ENCODE results near the gene WAPL.
"Not testable (repeated sequence)": the region's sequence is repeated elsewhere in the genome, so short reads cannot be mapped to it uniquely, and the experiment has no call there.

The WAPL gene

GRCh38 chr10:86409183-86409582 is 112.4 kb downstream of the WAPL start:
- no peak for DNase-seq

- no peak for DNase-seq
Observed at GRCh38 chr10:86403183-86403797, 118.3 kb downstream of the WAPL start.

GRCh38 chr10:86402283-86402941 is 119.2 kb downstream of the WAPL start:
- DNase-seq = no peak

- no peak for DNase-seq
Observed at GRCh38 chr10:86401588-86402282, 119.9 kb downstream of the WAPL start.

GRCh38 chr10:86400705-86401587 is 120.6 kb downstream of the WAPL start:
- DNase-seq = no peak

- peak; percentile 80 for DNase-seq
Observed at GRCh38 chr10:86399879-86400704, 121.5 kb downstream of the WAPL start.

GRCh38 chr10:86399514-86399878 is 122.1 kb downstream of the WAPL start:
- no peak for DNase-seq

- no peak for DNase-seq
Observed at GRCh38 chr10:86397120-86397519, 124.5 kb downstream of the WAPL start.

- no peak for DNase-seq
Observed at GRCh38 chr10:86393862-86394455, 127.6 kb downstream of the WAPL start.

GRCh38 chr10:86393362-86393761 is 128.2 kb downstream of the WAPL start:
- no peak for DNase-seq

GRCh38 chr10:86392723-86393094 is 128.9 kb downstream of the WAPL start:
- DNase-seq = no peak

- DNase-seq = no peak
Observed at GRCh38 chr10:86391986-86392722, 129.4 kb downstream of the WAPL start.

GRCh38 chr10:86391236-86391840 is 130.3 kb downstream of the WAPL start:
- no peak for DNase-seq

GRCh38 chr10:86390337-86391120 is 131.1 kb downstream of the WAPL start:
- no peak for DNase-seq

GRCh38 chr10:86389441-86390193 is 132.0 kb downstream of the WAPL start:
- no peak for DNase-seq

- DNase-seq = not testable (repeated sequence)
Observed at GRCh38 chr10:86389109-86389440, 132.5 kb downstream of the WAPL start.

GRCh38 chr10:86388119-86388704 is 133.4 kb downstream of the WAPL start:
- no peak for DNase-seq

- DNase-seq = no peak
Observed at GRCh38 chr10:86387178-86387794, 134.3 kb downstream of the WAPL start.

All from NK-92 treated with Interleukin-12 subunit alpha and Interleukin-12 subunit beta, amount 100 ng/mL, for 24 hours (cell line).